ENCODE measurements around the gene RNF11. TPM values are rescaled to one million over a fixed set of nuclear protein-coding genes. Genes with fewer than 3 reads are reported as not detected.

The RNF11 gene
- total RNA-seq, 1 experiment from 2014 or later, result 55.8 TPM

- H3K27ac ChIP-seq (ENCODE audit: insufficient read length, low read depth, low read length), result no peak overlapping the region
- H3K27ac Mint-ChIP-seq, result peak overlapping the region in 1 of 3 experiments; percentile 63; a peak in 4 of 7 replicates
- H2AK5ac ChIP-seq (ENCODE audit: insufficient read length, low read length), result no peak overlapping the region
- no peaks in the 10 kb centered on the region for H3K27me3 ChIP-seq (ENCODE audit: insufficient read depth, low read length)
- H3K79me1 ChIP-seq (ENCODE audit: insufficient read depth, low read depth, low read length, poor library complexity, severe bottlenecking), result no peaks in the 10 kb centered on the region
- H2BK15ac ChIP-seq (ENCODE audit: low read depth, low read length), result no peak overlapping the region
- H3K9me3 Mint-ChIP-seq, result no peaks in the 10 kb centered on the region
- no peak overlapping the region for H4K5ac ChIP-seq (ENCODE audit: insufficient read length, low read depth, low read length)
- DNase-seq, result no peak
- H3K4me1 ChIP-seq (ENCODE audit: insufficient read depth, low read length), result no peaks in the 10 kb centered on the region
- no peak overlapping the region for H4K8ac ChIP-seq (replicated peaks; ENCODE audit: insufficient read length, low read depth, low read length)
- H2BK5ac ChIP-seq (ENCODE audit: insufficient read length, low read length), result no peak overlapping the region
- no peaks in the 10 kb centered on the region for H3K23me2 ChIP-seq (ENCODE audit: insufficient read length, low read depth, low read length, poor library complexity, severe bottlenecking)
- H3T11ph ChIP-seq (ENCODE audit: low read length), result no peak overlapping the region
- H2BK20ac ChIP-seq (ENCODE audit: low read depth, low read length, poor library complexity, severe bottlenecking), result no peak overlapping the region
- no peak overlapping the region for H3K23ac ChIP-seq (ENCODE audit: insufficient read length, low read depth, low read length)
- H3K56ac ChIP-seq (ENCODE audit: insufficient read length, low read depth, low read length), result no peak overlapping the region
- no peak overlapping the region for H3K18ac ChIP-seq (ENCODE audit: insufficient read length, low read depth, low read length)
- no CpG with 5 or more reads among the region's 4 CpGs for WGBS (ENCODE audit: extremely low coverage, insufficient read length, low lambda C conversion rate)
- H3K4ac ChIP-seq (ENCODE audit: low read depth, low read length), result no peak overlapping the region
- TF ChIP-seq, protein P1, sequence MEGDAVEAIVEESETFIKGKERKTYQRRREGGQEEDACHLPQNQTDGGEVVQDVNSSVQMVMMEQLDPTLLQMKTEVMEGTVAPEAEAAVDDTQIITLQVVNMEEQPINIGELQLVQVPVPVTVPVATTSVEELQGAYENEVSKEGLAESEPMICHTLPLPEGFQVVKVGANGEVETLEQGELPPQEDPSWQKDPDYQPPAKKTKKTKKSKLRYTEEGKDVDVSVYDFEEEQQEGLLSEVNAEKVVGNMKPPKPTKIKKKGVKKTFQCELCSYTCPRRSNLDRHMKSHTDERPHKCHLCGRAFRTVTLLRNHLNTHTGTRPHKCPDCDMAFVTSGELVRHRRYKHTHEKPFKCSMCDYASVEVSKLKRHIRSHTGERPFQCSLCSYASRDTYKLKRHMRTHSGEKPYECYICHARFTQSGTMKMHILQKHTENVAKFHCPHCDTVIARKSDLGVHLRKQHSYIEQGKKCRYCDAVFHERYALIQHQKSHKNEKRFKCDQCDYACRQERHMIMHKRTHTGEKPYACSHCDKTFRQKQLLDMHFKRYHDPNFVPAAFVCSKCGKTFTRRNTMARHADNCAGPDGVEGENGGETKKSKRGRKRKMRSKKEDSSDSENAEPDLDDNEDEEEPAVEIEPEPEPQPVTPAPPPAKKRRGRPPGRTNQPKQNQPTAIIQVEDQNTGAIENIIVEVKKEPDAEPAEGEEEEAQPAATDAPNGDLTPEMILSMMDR (conservative IDR thresholded peaks at IDR 0.05), result no peak
- H3K36me3 Mint-ChIP-seq (ENCODE audit: insufficient read depth in 1 of 3, low read depth in 3 of 3), result no peaks in the 10 kb centered on the region
- no peak overlapping the region for H4K91ac ChIP-seq (ENCODE audit: insufficient read length, low read depth, low read length)
- H2BK120ac ChIP-seq (ENCODE audit: low read depth, low read length, poor library complexity, severe bottlenecking), result no peak overlapping the region
- no peaks in the 10 kb centered on the region for H4K20me1 ChIP-seq (ENCODE audit: control insufficient read depth, insufficient read depth, insufficient read length)
- no peak overlapping the region for H2AFZ ChIP-seq (ENCODE audit: low read length)
- H3K4me2 ChIP-seq (ENCODE audit: insufficient read depth, insufficient read length, low read length), result no peak overlapping the region
- H3K14ac ChIP-seq (ENCODE audit: insufficient read depth, low read length), result no peak overlapping the region
- H3K9me3 ChIP-seq (ENCODE audit: control insufficient read depth, low read depth, low read length), result no peaks in the 10 kb centered on the region
- no peak overlapping the region for H3K9ac ChIP-seq (ENCODE audit: extremely low read depth, insufficient read length, low read length)
- H3K27me3 Mint-ChIP-seq (ENCODE audit: low read depth), result no peaks in the 10 kb centered on the region
- no peak overlapping the region for H2BK12ac ChIP-seq (ENCODE audit: insufficient read length, low read depth, low read length)
- peaks cover 16 to 22% of the 10 kb centered on the region in 2 experiments for H3K4me1 Mint-ChIP-seq
- no peaks in the 10 kb centered on the region for H3K79me2 ChIP-seq (ENCODE audit: insufficient read depth, low read length)
- H3K4me3 Mint-ChIP-seq, result no peak overlapping the region
Measured at GRCh38 chr1:51316846-51317120, 80.7 kb downstream of the RNF11 start.

Measured in H9 (cell line).